GM12878 (cell line): ENCODE data around the gene RRM2. TPM values are rescaled to one million over a fixed set of nuclear protein-coding genes. Genes with fewer than 3 reads are reported as not detected.

Experiments used
- ATAC-seq: fragments of 200-7000 bp; cut with Tn5 transposase; 3 replicates; pipeline ENCODE4 v1.9.1; 2020; ENCODE audit warnings: mild to moderate bottlenecking, moderate library complexity
- BruUV-seq: library from RNA; stranded (reverse); fragments of 400-500 nt; replicated peaks from 2 replicates; lab custom pipeline; 2021; lab: Mats Ljungman, UMichigan
- CTCF ChIA-PET: fragments of 300-600 bp; sonication (Branson Sonifier 250); formaldehyde crosslinking; extraction: SDS; loops from one replicate; lab custom pipeline; 2021; ENCODE audit warnings: inconsistent platforms; lab: Yijun Ruan, JAX
- POLR2A ChIA-PET: fragments of 350-600 bp; formaldehyde crosslinking; extraction: SDS; loops from one replicate; lab custom pipeline; 2021; ENCODE audit warnings: inconsistent platforms; lab: Charles Lee
- RAD21 ChIA-PET: fragments of 300-600 bp; sonication (Branson Sonifier 250); formaldehyde crosslinking; loops from one replicate; lab custom pipeline; 2023; ENCODE audit warnings: antibody characterized with exemption; ENCODE audit not compliant: unreplicated experiment; lab: Charles Lee
- SMC1A ChIA-PET: fragments of 300-600 bp; sonication (Branson Sonifier 250); formaldehyde crosslinking; loops from one replicate; lab custom pipeline; 2023; ENCODE audit not compliant: unreplicated experiment, uncharacterized antibody; lab: Charles Lee
- DNase-seq: peaks from one replicate; pipeline ENCODE4 v3.0.0-alpha.2; 2011; ENCODE audit warnings: low read depth, low spot score
- FAIRE-seq: peaks from 3 replicates; lab custom pipeline; 2011; peaks lifted over from hg19 to GRCh38; lab: Jason Lieb, UNC
- H2AFZ ChIP-seq: 2 replicates; pipeline ENCODE4 v1.6.0; 2011; ENCODE audit warnings: low read depth, low read length, control low read depth; ENCODE audit not compliant: control insufficient read depth
- H3K27ac ChIP-seq: 2 replicates; pipeline ENCODE4 v1.5.1; 2011; ENCODE audit warnings: control low read depth; ENCODE audit not compliant: control insufficient read depth, insufficient read depth
- H3K27me3 ChIP-seq, 2 experiments: replicated peaks in 1 of 2; 2 replicates each; pipeline versions ENCODE4 v1.6.0 to v1.6.1; 2011; ENCODE audit warnings: low read length in 1 of 2; ENCODE audit not compliant: control insufficient read depth in 2 of 2, insufficient read depth in 2 of 2
- H3K36me3 ChIP-seq, 2 experiments: 2 replicates each; pipeline ENCODE4 v1.5.1; 2011; ENCODE audit warnings: low read length in 1 of 2; ENCODE audit not compliant: control insufficient read depth in 2 of 2, insufficient read depth in 2 of 2
- H3K4me1 ChIP-seq: 2 replicates; pipeline ENCODE4 v1.6.1; 2011; ENCODE audit warnings: mild to moderate bottlenecking, low read length, moderate library complexity, mixed read lengths; ENCODE audit not compliant: control insufficient read depth, insufficient read depth
- H3K4me2 ChIP-seq: 2 replicates; pipeline ENCODE4 v1.6.0; 2011; ENCODE audit warnings: control low read depth; ENCODE audit not compliant: control insufficient read depth, insufficient read depth
- H3K4me3 ChIP-seq: fragments of 200-600 bp; sonication (generic); 2 replicates; pipeline ENCODE4 v1.5.1; 2016
- H3K79me2 ChIP-seq: 2 replicates; pipeline ENCODE4 v1.6.0; 2011; ENCODE audit warnings: low read length; ENCODE audit not compliant: control insufficient read depth, insufficient read depth
- H3K9ac ChIP-seq: 2 replicates; pipeline ENCODE4 v1.8.0; 2011; ENCODE audit warnings: low read length, control low read depth, mixed read lengths; ENCODE audit not compliant: control insufficient read depth, insufficient read depth
- H3K9me3 ChIP-seq: replicated peaks from 3 replicates; pipeline ENCODE4 v1.5.1; 2011; ENCODE audit warnings: mild to moderate bottlenecking, low read length; ENCODE audit not compliant: control insufficient read depth, insufficient read depth
- H4K20me1 ChIP-seq: 2 replicates; pipeline ENCODE4 v1.6.0; 2011; ENCODE audit not compliant: control insufficient read depth, insufficient read depth
- BCL11A ChIP-seq: IDR thresholded peaks from 2 replicates; pipeline ENCODE4 v1.6.1; 2011; ENCODE audit warnings: low read depth, low read length
- DPF2 ChIP-seq: fragments of 450-650 bp; IDR thresholded peaks from 2 replicates; pipeline ENCODE4 v1.6.1; 2017; ENCODE audit warnings: mild to moderate bottlenecking
- HCFC1 ChIP-seq: fragments of 150-350 bp; IDR thresholded peaks from 2 replicates; pipeline ENCODE4 v1.6.1; 2014; ENCODE audit warnings: low read length
- IKZF2 ChIP-seq, 2 experiments: fragments of 450-650 bp; IDR thresholded peaks; 2 replicates each; pipeline ENCODE4 v1.6.1; 2017; ENCODE audit warnings: mild to moderate bottlenecking in 2 of 2, moderate library complexity in 2 of 2
- JUNB ChIP-seq: IDR thresholded peaks from 2 replicates; pipeline ENCODE4 v1.6.1; 2016; ENCODE audit warnings: antibody characterized with exemption, mild to moderate bottlenecking
- LARP7 ChIP-seq: fragments of 450-650 bp; IDR thresholded peaks from 2 replicates; pipeline ENCODE4 v1.6.1; 2017; ENCODE audit warnings: mild to moderate bottlenecking
- MTA3 ChIP-seq: IDR thresholded peaks from 2 replicates; pipeline ENCODE4 v1.6.1; 2012; ENCODE audit warnings: low read length, inconsistent platforms, borderline replicate concordance
- MYB ChIP-seq: fragments of 150-350 bp; IDR thresholded peaks from 2 replicates; pipeline ENCODE4 v1.6.1; 2014; ENCODE audit warnings: mild to moderate bottlenecking, low read depth, low read length, borderline replicate concordance
- RAD51 ChIP-seq: fragments of 450-650 bp; IDR thresholded peaks from 2 replicates; pipeline ENCODE4 v1.6.1; 2016; ENCODE audit warnings: moderate library complexity, mild to moderate bottlenecking, inconsistent platforms
- RELA ChIP-seq: fragments of 450-650 bp; IDR thresholded peaks from 2 replicates; pipeline ENCODE4 v1.8.0; 2014; ENCODE audit warnings: borderline replicate concordance; ENCODE audit not compliant: partially characterized antibody
- SMAD1 ChIP-seq: fragments of 450-650 bp; IDR thresholded peaks from 2 replicates; pipeline ENCODE4 v1.6.1; 2018; ENCODE audit warnings: mild to moderate bottlenecking, low read depth; ENCODE audit not compliant: partially characterized antibody
- SMAD5 ChIP-seq: IDR thresholded peaks from 2 replicates; pipeline ENCODE4 v1.6.1; 2016; ENCODE audit warnings: antibody characterized with exemption, low read depth
- SUZ12 ChIP-seq: fragments of 200-600 bp; sonication (generic); IDR thresholded peaks from one replicate; pipeline ENCODE4 v1.6.1; 2018; ENCODE audit warnings: antibody characterized with exemption, mild to moderate bottlenecking; ENCODE audit not compliant: unreplicated experiment
- TBL1XR1 ChIP-seq: IDR thresholded peaks from 2 replicates; pipeline ENCODE4 v1.6.1; 2012; ENCODE audit warnings: low read depth, low read length, improper control_type of control experiment
- YY1 ChIP-seq: IDR thresholded peaks from 2 replicates; pipeline ENCODE4 v1.6.1; 2011; ENCODE audit warnings: low read depth, mild to moderate bottlenecking, low read length
- WGBS: methylation state at CpG from one replicate; pipeline ENCODE4 v1.1.6; 2016; ENCODE audit warnings: low lambda C conversion rate; ENCODE audit not compliant: insufficient replicate concordance, insufficient coverage; ENCODE audit errors: missing lambda C conversion rate; 5-methylcytosine and 5-hydroxymethylcytosine counted together
- in situ Hi-C: fragments of 300-500 bp; cut with MboI; formaldehyde crosslinking; loops from 9 replicates; pipeline ENCODE4 v1.14.3; 2018; ENCODE audit warnings: mixed read lengths
- intact Hi-C: fragments of 100-400 bp; cut with micrococcal nuclease; formaldehyde crosslinking; loops from one replicate; pipeline ENCODE4 v1.14.2; 2022; ENCODE audit not compliant: unreplicated experiment
- polyA plus RNA-seq, 11 experiments: library from polyadenylated mRNA; depleted of rRNA in 4 of 11; unstranded in 6 of 11; stranded (reverse) in 5 of 11; fragments of >200 nt; fragmentation: Nextera tagmentation in 4 of 11; fragmentation: Illumina TruSeq in 1 of 11; extraction: Ambion mirVana in 4 of 11; extraction: Trizol in 1 of 11; gene quantifications; 1 replicate in 1 of 11; 2 replicates in 10 of 11; pipeline versions ENCODE4 v1.2.1 to v1.2.3, GENCODE V29; 2011 to 2016; ENCODE audit warnings: inconsistent platforms in 2 of 11, missing spikeins in 2 of 11, low read depth in 1 of 11
- total RNA-seq, 4 experiments: library from RNA; depleted of rRNA in 3 of 4; stranded (reverse); fragments of >200 nt in 3 of 4; fragmentation: Illumina TruSeq in 1 of 4; extraction: Trizol in 1 of 4; gene quantifications; 2 replicates each; pipeline versions ENCODE4 v1.2.1 to v1.2.3, GENCODE V29; 2013 to 2021
- TF ChIP-seq, protein P1 (sequence below): fragments of 450-650 bp; formaldehyde crosslinking; IDR thresholded peaks from 2 replicates; pipeline ENCODE4 v1.4.0; 2020; ENCODE audit warnings: mild to moderate bottlenecking, moderate library complexity
- TF ChIP-seq, protein P2 (sequence below): IDR thresholded peaks from 2 replicates; pipeline ENCODE4 v1.6.1; 2011; ENCODE audit warnings: borderline replicate concordance, low read depth, mild to moderate bottlenecking, moderate library complexity, mixed read lengths, low read length; ENCODE audit not compliant: insufficient read depth; ENCODE audit errors: extremely low read length
- TF ChIP-seq, protein P3 (sequence below): fragments of 450-650 bp; IDR thresholded peaks from 2 replicates; pipeline ENCODE4 v1.6.1; 2016; ENCODE audit warnings: mild to moderate bottlenecking

Gene RRM2
- total and polyA plus RNA-seq, 10 of the 15 experiments (the other 5 are each of a cell fraction or from before 2014, with no cell fraction given), result 54.4 to 771 (median 159) TPM

DNA sequence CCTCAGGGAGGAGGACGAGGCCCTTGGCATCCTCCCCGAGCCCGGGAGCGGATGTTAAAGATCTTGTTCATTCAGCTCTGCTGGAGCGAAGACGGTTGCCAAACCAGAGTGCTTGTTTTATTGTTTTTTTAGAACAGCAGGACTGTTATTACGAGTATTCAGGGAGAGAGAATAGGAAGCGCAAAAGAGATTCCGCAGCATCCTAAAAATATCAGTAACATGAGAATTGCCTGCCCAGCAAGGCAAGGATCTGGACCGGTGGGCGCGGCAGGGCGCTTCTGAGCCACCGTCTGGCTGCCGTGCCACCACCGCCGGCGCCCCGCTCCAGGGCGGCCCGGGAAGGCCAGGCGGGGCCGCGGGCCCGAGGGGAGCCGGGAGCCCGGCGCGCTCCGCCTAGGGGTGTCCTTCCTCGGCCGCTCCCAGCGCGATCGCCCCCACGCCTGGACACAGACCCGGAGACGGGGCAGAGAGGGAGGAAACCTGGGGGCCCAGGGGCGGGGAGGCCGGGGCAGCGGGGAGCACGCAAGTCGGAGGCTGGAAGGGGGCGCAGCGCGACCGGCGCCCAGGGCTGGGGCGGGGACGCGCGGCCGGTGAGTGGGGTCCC, 43.2 kb upstream of the RRM2 start:
- ChIA-PET SMC1A (interaction anchor here (0.6 to 13.9 kb wide), 12 partner anchors 9 to 366 kb away, joined by 3 to 236 read pairs (median 4); no protein-coding TSS in a partner anchor), RAD21 (interaction anchor here (0.8 to 13.2 kb wide), 10 partner anchors 12 to 368 kb away, joined by 3 to 216 read pairs (median 8); partner anchors contain the start of genes ODC1 and RRM2), POLR2A (interaction anchor here (0.7 to 5.8 kb wide), 8 partner anchors 11 to 369 kb away, joined by 3 to 73 read pairs (median 4); partner anchors contain the start of gene ODC1), CTCF (interaction anchor here (0.8 to 22.8 kb wide), 12 partner anchors 11 to 367 kb away, joined by 3 to 983 read pairs (median 4); no protein-coding TSS in a partner anchor)
- Histone ChIP-seq H3K79me2 (no peaks in the 10 kb centered on the region; the same call in 1 of the 2 replicates), H3K27me3 (no peaks in the 10 kb centered on the region), H3K4me2 (peak overlapping the region; percentile 66), H3K4me3 (peak overlapping the region; percentile 57), H3K4me1 (peaks cover 50% of the 10 kb centered on the region), H4K20me1 (no peaks in the 10 kb centered on the region), H3K9ac (peak overlapping the region; percentile 47), H3K27ac (peak overlapping the region; percentile 40; the same call in 1 of the 2 replicates), H2AFZ (peak overlapping the region; percentile 6; the same call in 1 of the 2 replicates), H3K36me3 (no peaks in the 10 kb centered on the region), H3K9me3 (no peaks in the 10 kb centered on the region)
- BruUV-seq, result no TSS peak
- under 1% methylated on average over 32 of the region's 53 CpGs for WGBS
- FAIRE-seq, result no peak
- in situ Hi-C loops, result loop anchor here (5.0 kb wide), 1 partner anchor 358 kb away; no protein-coding TSS in a partner anchor
- intact Hi-C loops, result no loop called here
- peak; percentile 28 for ATAC-seq
- DNase-seq, result no peak
- TF ChIP-seq SMAD5 (no peak), HCFC1 (no peak), YY1 (0 out of 2 replicates have a peak, but pooled peaks have one; percentile 2), LARP7 (peak; percentile 69; the same call in 1 of the 2 replicates), MTA3 (no peak), MYB (no peak), BCL11A (no peak), RAD51 (no peak), SUZ12 (peak; percentile 18), TBL1XR1 (no peak), SMAD1 (no peak), JUNB (no peak), RELA (no peak), DPF2 (0 out of 2 replicates have a peak, but pooled peaks have one; percentile 46), IKZF2 (IDR thresholded peaks at IDR 0.05) (0 out of 4 replicates have a peak, but pooled peaks of 1 of the 2 experiments have one; percentile 9)
- TF ChIP-seq, protein P1, sequence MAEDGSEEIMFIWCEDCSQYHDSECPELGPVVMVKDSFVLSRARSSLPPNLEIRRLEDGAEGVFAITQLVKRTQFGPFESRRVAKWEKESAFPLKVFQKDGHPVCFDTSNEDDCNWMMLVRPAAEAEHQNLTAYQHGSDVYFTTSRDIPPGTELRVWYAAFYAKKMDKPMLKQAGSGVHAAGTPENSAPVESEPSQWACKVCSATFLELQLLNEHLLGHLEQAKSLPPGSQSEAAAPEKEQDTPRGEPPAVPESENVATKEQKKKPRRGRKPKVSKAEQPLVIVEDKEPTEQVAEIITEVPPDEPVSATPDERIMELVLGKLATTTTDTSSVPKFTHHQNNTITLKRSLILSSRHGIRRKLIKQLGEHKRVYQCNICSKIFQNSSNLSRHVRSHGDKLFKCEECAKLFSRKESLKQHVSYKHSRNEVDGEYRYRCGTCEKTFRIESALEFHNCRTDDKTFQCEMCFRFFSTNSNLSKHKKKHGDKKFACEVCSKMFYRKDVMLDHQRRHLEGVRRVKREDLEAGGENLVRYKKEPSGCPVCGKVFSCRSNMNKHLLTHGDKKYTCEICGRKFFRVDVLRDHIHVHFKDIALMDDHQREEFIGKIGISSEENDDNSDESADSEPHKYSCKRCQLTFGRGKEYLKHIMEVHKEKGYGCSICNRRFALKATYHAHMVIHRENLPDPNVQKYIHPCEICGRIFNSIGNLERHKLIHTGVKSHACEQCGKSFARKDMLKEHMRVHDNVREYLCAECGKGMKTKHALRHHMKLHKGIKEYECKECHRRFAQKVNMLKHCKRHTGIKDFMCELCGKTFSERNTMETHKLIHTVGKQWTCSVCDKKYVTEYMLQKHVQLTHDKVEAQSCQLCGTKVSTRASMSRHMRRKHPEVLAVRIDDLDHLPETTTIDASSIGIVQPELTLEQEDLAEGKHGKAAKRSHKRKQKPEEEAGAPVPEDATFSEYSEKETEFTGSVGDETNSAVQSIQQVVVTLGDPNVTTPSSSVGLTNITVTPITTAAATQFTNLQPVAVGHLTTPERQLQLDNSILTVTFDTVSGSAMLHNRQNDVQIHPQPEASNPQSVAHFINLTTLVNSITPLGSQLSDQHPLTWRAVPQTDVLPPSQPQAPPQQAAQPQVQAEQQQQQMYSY (CRISPR knock-in tag), result no peak
- TF ChIP-seq, protein P2, sequence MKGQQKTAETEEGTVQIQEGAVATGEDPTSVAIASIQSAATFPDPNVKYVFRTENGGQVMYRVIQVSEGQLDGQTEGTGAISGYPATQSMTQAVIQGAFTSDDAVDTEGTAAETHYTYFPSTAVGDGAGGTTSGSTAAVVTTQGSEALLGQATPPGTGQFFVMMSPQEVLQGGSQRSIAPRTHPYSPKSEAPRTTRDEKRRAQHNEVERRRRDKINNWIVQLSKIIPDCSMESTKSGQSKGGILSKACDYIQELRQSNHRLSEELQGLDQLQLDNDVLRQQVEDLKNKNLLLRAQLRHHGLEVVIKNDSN, result no peak
- TF ChIP-seq, protein P3, sequence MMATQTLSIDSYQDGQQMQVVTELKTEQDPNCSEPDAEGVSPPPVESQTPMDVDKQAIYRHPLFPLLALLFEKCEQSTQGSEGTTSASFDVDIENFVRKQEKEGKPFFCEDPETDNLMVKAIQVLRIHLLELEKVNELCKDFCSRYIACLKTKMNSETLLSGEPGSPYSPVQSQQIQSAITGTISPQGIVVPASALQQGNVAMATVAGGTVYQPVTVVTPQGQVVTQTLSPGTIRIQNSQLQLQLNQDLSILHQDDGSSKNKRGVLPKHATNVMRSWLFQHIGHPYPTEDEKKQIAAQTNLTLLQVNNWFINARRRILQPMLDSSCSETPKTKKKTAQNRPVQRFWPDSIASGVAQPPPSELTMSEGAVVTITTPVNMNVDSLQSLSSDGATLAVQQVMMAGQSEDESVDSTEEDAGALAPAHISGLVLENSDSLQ, result no peak
